ENCODE data around the gene SERPINA9.

Gene SERPINA9

GRCh38 chr14:94441531-94442205, 34.3 kb downstream of the SERPINA9 start:
- in situ Hi-C loops (cut with MboI; ENCODE audit: low sequenced_read_pairs, unreplicated experiment) = no loop called here
- TF ChIP-seq, protein P1, sequence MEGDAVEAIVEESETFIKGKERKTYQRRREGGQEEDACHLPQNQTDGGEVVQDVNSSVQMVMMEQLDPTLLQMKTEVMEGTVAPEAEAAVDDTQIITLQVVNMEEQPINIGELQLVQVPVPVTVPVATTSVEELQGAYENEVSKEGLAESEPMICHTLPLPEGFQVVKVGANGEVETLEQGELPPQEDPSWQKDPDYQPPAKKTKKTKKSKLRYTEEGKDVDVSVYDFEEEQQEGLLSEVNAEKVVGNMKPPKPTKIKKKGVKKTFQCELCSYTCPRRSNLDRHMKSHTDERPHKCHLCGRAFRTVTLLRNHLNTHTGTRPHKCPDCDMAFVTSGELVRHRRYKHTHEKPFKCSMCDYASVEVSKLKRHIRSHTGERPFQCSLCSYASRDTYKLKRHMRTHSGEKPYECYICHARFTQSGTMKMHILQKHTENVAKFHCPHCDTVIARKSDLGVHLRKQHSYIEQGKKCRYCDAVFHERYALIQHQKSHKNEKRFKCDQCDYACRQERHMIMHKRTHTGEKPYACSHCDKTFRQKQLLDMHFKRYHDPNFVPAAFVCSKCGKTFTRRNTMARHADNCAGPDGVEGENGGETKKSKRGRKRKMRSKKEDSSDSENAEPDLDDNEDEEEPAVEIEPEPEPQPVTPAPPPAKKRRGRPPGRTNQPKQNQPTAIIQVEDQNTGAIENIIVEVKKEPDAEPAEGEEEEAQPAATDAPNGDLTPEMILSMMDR (IDR thresholded peaks at IDR 0.05; ENCODE audit: borderline replicate concordance, control extremely low read depth, extremely low read depth, insufficient read depth, missing control alignments) = no peak
- no peak for DNase-seq (ENCODE audit: low spot score)

DNA sequence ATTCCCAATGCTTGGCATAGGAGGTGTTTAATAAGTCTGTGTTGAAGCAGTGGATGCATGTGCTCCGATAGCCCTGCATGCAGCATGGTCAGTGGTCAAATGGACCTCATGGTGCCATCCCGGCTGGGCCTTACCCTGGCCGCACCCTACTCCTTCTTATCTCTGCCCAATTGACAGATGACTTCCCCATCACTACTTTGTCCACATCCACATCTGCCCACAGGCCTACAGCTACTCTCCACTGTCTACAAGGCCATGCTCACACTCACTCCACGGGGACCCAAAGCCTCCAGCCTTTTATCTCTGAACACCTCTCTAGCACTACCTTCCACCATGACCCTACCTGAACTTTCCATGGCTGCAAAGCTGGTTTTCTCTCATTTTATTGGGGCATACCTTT, 34.9 kb downstream of the SERPINA9 start:
- DNase-seq (ENCODE audit: low spot score) = no peak
- TF ChIP-seq, protein P1 (IDR thresholded peaks at IDR 0.05; ENCODE audit: borderline replicate concordance, control extremely low read depth, extremely low read depth, insufficient read depth, missing control alignments) = no peak
- in situ Hi-C loops (cut with MboI; ENCODE audit: low sequenced_read_pairs, unreplicated experiment) = no loop called here

DNA sequence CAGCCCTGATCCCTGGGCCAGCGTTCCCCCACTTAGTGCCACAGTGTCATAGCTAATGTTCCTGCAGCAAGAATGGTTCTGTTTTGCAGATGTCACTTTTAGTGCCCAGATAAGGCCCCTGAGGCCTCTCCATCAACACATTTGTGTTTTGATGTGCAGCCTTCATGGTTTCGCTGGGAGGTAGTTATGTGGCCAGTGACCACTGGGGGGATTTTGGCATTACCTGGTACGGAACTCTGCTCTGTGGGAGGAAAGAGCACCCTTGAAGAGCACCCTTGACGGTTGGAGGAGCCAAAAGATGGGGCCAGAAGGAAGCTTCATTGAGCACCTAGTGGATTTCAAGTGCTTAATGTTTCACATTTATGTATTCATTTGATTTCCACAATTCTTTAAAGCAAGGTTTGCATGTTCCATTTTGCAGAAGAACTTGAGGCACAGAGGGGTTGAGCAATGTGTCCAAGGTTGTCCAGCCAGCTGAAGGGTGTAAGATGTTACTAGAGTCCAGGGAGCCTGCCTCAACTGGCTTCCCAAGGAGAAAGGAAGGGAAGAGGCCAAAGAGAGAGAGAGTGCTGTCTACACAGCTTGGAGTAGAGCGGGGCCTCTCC, 36.4 kb downstream of the SERPINA9 start:
- no peak for DNase-seq (ENCODE audit: low spot score)
- TF ChIP-seq, protein P1 (IDR thresholded peaks at IDR 0.05; ENCODE audit: borderline replicate concordance, control extremely low read depth, extremely low read depth, insufficient read depth, missing control alignments) = no peak
- in situ Hi-C loops (cut with MboI; ENCODE audit: low sequenced_read_pairs, unreplicated experiment) = loop anchor here (10.0 kb wide), 1 partner anchor 115 kb away; no protein-coding TSS in a partner anchor

GRCh38 chr14:94428610-94429009, 47.4 kb downstream of the SERPINA9 start:
- no peak for DNase-seq (ENCODE audit: low spot score)
- TF ChIP-seq, protein P1 (IDR thresholded peaks at IDR 0.05; ENCODE audit: borderline replicate concordance, control extremely low read depth, extremely low read depth, insufficient read depth, missing control alignments) = no peak
- in situ Hi-C loops (cut with MboI; ENCODE audit: low sequenced_read_pairs, unreplicated experiment) = no loop called here

DNA sequence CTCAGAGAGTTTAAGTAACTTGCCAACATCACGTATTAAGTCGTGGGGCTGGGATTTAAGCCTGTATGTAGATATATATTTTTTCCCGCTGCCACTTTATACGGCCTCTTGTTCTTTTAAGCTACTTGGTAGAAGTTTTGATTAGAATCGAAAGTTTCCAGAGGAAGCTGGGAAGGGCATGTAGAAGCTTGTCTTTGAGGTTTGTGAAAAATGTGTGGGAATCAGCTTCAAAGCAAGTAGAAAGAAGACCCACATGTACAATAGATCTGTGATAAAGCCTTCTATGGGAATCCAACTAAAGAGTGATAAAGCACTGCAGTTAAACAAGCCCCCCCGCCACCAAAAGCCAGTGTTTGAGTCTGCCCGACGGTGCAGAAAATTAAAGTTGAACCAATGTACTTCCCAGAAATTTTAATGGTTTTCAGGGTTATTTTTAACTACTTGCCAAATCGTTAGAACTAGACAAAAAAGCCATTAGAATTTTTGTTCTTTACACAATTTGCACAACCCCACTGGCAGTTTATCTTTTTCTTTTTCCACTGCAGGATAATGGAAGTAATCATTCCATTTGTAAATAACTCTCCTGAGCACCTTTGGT, 48.9 kb downstream of the SERPINA9 start:
- DNase-seq (ENCODE audit: low spot score) = no peak
- TF ChIP-seq, protein P1 (IDR thresholded peaks at IDR 0.05; ENCODE audit: borderline replicate concordance, control extremely low read depth, extremely low read depth, insufficient read depth, missing control alignments) = no peak
- in situ Hi-C loops (cut with MboI; ENCODE audit: low sequenced_read_pairs, unreplicated experiment) = no loop called here

DNA sequence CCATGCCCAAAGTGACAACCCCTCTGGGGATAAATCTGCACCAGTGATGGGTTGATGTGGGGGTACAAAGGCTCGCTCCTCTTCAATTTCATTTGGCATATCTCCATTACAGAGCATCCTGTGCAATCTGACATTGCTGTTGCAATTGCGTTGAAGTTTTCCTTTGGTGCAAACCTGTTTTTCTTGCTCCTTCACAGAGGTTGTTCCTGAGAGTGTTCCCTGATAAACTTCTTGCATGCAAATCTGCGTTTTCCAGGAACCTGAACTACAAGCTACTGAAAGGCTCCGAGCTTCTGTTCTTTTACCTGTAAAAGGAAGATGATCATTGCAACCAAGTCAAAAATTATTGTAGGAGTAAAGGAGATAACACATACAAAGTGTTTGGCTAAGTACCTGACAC, 49.5 kb downstream of the SERPINA9 start:
- no peak for DNase-seq (ENCODE audit: low spot score)
- TF ChIP-seq, protein P1 (IDR thresholded peaks at IDR 0.05; ENCODE audit: borderline replicate concordance, control extremely low read depth, extremely low read depth, insufficient read depth, missing control alignments) = no peak
- in situ Hi-C loops (cut with MboI; ENCODE audit: low sequenced_read_pairs, unreplicated experiment) = no loop called here
